HG03571 (cell line): ENCODE results near the gene TMEM131L.
"Not testable (repeated sequence)": the region's sequence is repeated elsewhere in the genome, so short reads cannot be mapped to it uniquely, and the experiment has no call there.

Source experiments
- ATAC-seq: cut with Tn5 transposase; IDR thresholded peaks from one replicate; pipeline ENCODE4 v1.9.1; 2021; ENCODE audit not compliant: unreplicated experiment

TMEM131L gene, protein sequence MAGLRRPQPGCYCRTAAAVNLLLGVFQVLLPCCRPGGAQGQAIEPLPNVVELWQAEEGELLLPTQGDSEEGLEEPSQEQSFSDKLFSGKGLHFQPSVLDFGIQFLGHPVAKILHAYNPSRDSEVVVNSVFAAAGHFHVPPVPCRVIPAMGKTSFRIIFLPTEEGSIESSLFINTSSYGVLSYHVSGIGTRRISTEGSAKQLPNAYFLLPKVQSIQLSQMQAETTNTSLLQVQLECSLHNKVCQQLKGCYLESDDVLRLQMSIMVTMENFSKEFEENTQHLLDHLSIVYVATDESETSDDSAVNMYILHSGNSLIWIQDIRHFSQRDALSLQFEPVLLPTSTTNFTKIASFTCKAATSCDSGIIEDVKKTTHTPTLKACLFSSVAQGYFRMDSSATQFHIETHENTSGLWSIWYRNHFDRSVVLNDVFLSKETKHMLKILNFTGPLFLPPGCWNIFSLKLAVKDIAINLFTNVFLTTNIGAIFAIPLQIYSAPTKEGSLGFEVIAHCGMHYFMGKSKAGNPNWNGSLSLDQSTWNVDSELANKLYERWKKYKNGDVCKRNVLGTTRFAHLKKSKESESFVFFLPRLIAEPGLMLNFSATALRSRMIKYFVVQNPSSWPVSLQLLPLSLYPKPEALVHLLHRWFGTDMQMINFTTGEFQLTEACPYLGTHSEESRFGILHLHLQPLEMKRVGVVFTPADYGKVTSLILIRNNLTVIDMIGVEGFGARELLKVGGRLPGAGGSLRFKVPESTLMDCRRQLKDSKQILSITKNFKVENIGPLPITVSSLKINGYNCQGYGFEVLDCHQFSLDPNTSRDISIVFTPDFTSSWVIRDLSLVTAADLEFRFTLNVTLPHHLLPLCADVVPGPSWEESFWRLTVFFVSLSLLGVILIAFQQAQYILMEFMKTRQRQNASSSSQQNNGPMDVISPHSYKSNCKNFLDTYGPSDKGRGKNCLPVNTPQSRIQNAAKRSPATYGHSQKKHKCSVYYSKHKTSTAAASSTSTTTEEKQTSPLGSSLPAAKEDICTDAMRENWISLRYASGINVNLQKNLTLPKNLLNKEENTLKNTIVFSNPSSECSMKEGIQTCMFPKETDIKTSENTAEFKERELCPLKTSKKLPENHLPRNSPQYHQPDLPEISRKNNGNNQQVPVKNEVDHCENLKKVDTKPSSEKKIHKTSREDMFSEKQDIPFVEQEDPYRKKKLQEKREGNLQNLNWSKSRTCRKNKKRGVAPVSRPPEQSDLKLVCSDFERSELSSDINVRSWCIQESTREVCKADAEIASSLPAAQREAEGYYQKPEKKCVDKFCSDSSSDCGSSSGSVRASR (N-terminal part only)

DNA sequence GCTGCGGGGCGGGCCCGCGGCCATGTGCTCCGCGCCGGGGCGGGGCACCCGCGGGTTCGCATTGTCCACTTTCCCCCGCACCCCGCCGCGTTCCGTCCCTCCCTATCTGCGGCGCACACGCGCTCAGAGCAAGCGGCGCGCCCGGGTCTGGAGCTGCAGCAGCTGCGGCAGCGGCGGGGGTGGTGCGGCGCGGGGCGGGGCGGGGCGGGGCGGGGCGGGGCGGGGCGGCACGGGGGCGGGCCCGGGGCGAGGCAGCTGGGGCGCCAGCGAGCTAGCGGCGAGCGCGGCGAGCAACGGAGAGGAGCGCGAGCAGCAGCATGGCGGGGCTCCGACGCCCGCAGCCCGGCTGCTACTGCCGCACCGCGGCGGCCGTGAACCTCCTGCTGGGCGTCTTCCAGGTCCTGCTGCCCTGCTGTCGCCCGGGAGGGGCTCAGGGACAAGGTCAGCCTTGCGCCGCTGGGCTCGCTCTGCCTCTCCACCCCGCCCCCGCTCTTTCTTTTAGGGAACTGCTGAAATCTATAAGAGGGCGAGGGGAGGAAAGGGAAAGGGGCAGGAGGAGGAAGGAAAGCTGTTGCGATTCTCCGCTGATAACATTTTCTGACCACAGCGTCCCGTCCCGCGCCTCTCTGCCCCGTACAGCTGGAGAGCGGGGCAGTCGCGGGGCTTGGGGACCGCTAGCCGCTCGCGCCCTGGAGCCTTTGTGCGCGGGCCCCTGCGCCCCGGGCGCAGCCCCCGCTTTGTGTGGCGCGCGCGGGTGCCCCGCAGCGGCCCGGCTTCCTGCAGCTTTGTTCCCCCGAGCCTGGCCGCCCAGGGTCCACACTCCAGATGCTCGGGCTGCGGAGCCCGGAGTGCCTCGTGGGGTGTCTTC lies at the start of gene TMEM131L:
Gene TMEM131L, plus strand, starts transcription at position 280 of the 868 bp plus-strand sequence. Its CDS starts 38 bp downstream, at position 318.
- peak; percentile 34 for ATAC-seq

DNA sequence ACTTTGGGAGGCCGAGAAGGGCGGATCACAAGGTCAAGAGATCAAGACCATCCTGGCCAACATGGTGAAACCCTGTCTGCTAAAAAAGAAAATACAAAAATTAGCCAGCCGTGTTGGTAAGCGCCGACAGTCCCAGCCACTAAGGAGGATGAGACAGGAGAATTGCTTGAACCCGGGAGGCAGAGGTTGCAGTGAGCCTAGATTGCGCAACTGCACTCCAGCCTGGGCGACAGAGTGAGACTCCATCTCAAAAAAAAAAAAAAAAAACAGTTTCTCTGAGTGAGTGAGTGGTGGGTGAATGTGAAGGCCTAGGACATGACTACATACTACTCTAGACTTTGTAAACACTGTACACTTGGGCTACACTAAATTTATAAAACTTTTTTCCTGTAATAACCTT lies 49.7 kb upstream of the TMEM131L start:
- ATAC-seq: not testable (repeated sequence)

DNA sequence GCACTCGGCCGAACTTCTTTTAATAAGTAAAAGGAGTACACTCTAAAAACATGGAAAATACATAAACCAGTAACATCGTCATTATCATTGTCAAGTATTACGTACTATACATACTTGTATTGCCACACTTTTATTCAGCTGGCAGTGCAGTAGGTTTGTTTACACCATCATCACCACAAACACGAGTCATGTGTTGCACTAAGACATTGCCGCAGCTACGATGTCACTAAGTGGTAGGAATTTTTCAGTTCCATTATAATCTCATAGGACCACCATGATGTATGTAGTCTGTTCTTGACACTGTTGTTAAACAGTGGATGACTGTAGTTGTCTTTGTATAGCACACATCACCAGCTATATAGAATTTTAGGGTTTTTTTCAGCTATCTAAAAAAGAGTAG lies 48.0 kb upstream of the TMEM131L start:
- ATAC-seq: no peak

DNA sequence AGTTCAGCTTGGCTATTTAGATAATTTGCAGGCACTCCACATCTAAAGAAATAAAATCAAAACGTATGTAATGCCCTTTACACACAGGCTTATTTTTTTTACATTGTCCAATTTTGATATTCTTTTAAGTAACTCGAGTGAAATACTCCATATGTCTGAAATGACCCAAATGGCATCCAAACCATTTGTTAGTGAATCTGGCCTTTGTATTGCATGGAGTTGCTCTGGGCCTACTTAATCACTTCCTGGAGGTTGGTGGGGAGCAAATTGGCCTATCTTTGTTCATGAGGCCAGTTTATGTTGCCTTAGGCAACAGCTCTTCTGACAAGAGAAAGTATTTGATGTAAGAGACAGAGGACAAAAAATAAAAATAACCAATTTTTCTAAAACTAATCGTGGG lies 47.6 kb upstream of the TMEM131L start:
- no peak for ATAC-seq

- no peak for ATAC-seq
Measured at GRCh38 chr4:153419029-153419428, 47.1 kb upstream of the TMEM131L start.

GRCh38 chr4:153419673-153420278 lies 46.4 kb upstream of the TMEM131L start:
- ATAC-seq: no peak

DNA sequence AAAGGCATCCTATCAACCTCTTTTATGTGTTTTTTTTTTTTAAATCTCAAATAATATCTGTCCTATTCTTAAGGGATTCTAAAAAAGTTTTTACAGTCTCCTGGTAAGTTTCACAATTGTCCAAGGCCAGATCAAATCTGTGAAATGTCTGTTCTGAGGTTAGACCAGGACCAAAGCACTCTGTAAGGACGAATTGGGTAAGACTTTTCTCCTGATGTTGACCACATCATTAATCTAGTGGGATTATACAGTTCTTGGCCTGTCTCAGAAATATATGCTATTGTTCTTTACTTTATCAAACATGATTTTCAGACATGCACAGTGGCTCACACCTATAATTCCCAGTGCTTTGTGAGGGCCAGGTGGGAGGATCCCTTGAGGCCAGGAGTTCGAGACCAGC lies 45.8 kb upstream of the TMEM131L start:
- no peak for ATAC-seq

GRCh38 chr4:153421941-153422340 lies 44.2 kb upstream of the TMEM131L start:
- ATAC-seq: peak; percentile 71

DNA sequence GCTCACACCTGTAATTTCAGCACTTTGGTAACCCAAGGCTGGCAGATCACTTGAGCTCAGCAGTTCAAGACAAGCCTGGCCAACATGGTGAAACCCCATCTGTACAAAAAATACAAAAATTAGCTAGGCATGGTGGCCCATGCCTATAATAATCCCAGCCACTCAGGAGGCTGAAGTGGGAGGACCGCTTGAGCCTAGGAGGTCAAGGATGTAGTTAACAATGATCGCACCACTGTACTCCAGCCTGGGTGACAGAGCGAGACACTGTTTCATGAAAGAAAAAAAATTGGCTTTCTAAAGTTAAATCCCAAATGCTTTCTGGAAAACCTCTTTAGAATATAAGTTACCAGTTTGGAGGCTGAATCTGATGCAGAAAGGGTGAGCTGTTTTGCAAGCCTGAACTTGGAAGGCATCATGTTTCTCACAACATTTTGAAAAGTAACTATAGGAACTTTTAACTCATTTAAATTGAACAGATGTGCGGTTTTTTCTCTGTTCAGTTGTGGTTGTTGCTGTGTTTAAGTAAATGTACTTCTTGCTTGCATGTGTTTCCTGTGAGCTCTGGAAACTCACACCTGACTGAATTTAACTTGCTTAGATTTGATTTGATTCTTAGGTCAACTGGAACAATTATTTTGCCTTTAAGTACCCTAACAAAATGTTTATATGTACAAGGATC lies 39.8 kb upstream of the TMEM131L start:
- peak; percentile 44 for ATAC-seq

DNA sequence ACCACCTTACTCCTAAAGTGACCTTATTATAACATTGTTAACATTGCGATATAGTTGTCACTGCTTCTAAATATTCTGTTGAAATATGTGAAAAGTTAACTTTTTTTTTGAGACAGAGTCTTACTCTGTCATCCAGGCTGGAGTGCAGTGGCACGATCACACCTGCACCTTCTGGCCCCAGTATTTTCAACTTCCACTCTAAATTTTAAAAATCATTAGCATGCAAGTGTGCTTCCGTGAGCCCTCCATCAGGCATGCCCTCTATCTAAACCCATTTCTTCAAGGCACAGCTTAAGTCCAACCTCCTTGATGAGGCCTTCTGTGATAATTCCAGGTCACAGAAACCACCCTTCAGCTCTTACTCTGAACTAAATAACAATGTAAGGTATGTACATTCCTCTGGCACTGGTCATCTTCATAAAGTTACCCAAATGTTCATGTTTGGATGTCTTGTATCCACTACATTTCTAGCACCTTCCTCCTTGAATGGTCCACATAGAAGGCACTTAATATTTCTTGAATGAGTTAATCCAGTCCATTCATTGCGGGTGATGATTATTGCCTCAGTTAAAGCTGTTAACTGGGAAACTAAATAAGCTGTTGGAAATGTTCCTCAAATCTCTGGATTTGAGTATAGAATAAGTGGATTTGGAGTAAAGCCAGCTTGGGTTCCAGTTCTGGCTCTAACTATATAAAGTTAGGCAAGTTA lies 38.6 kb upstream of the TMEM131L start:
- no peak for ATAC-seq

DNA sequence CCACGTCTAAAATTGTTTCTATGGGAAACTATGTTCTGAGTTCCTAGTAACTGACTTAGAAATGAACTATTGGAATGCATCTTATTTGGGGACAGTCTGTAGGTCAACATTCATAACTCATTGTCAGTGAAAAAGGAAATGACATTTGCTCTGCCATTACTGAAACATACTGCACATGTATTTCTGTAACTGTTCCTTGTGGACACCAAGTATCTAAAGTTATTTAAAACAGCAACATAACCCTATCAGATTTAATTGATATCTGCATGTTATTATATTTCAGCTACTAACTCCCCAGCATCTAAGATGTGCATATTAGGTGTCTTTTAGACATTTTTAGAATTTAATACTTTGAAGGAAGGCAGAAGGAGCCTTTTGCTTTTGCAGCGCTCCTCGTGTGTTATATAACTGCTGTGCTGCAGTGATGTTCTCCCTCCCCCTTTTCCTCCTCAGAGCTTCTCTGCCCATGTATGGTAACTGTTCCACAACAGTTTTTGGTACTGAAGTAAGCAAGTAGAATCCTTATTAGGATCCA lies 37.2 kb upstream of the TMEM131L start:
- no peak for ATAC-seq

DNA sequence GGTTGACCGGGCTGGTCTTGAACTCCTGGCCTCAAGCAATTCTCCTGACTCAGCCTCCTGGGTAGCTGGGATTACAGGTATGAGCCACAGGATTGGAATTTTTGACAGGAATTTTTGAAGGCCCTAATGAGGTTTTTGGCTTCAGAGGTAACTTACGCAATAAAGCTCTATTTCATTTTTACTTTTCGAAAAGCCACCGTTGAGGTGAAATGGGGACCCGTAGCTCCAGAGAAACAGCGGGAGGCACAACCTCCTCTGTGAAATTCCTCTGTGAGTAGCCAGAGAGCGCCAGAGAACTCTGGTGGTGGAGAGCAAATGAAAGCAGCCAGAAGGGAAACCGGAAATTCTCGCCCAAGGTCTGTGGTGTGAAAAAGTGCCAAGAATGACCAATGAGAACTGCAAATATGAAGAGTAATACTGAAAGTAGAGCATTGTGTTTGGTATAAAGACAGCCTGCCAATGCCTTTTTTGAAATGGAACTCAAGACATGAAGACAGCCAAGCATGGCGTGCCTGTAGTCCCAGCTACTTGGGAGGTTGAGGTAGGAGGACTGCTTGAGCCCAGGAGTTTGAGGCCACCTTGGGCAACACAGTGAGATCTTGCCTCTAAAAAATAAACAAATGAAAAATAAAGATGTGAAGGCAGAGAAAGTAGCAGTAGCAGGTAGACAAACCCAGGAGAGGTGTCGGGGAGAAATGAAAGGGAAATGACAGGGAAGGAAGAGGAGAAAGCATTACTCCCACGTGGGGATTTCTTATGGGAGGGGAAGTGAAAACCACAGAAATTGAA lies 33.0 kb upstream of the TMEM131L start:
- peak; percentile 83 for ATAC-seq

DNA sequence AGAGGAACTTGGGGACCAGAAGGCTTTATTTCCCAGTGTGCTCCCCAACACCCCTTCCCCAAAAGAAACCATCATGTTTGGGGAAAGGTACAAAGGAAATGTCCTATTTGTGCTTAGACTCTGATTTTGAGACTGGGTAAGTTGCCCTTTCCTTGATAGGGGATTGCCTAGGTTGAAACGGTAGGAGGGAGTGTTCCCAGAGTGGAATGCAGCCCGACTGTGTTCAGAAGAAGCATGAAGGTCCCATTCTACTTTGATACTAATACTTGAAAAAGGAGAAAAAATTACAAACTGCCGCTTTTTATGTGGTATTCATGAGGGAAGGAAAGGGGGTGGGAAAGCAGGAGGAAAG lies 32.4 kb upstream of the TMEM131L start:
- ATAC-seq: no peak

- no peak for ATAC-seq
Measured at GRCh38 chr4:153434190-153434589, 32.0 kb upstream of the TMEM131L start.

DNA sequence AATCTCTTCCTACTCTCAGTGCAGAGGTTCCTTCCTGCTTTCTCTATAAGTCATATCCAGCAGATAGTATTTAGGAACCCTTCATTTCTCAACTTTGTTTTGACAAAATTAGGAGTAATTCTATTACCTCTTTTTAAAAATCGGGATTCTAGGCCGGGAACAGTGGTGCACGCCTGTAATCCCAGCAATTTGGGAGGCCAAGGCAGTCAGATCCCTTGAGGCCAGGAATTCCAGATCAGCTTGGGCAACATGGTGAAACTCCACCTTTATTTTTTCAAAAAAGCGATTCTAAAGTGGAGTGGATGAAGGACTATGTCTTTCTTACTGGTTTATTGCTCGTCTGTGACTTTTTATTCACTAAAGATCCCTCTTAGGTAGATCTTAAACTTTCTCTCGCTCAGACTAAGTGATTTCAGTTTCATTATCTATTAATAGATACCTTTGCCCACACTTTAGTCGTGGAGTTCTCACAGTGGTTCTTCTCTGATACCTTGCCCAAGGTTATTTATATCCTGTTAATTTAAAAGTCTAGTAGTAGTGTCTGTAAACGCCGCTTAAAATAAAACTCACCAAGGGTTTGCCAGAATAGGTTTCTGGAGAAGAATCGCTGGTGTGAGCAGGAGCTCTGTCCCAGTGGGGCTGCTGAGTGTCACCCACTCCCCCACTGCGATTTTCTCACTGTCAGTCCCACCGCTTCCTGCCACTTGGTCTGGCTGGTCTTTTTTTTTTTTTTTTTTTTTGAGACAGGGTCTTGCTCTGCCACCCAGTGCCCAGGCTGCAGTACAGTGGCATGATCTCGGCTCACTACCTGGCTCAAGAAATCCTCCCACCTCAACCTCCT lies 27.0 kb upstream of the TMEM131L start:
- peak; percentile 81 for ATAC-seq

GRCh38 chr4:153439831-153440230 lies 26.3 kb upstream of the TMEM131L start:
- no peak for ATAC-seq

- no peak for ATAC-seq
Measured at GRCh38 chr4:153440475-153440874, 25.7 kb upstream of the TMEM131L start.
